ENCODE data around the gene NOP53. TPM values are rescaled to one million over a fixed set of nuclear protein-coding genes. Genes with fewer than 3 reads are reported as not detected.
"Not testable (repeated sequence)": the region's sequence is repeated elsewhere in the genome, so short reads cannot be mapped to it uniquely, and the experiment has no call there.

The NOP53 gene
- total and polyA plus RNA-seq, 2 of the 4 experiments (the other 2 are of a cell fraction): 59.5 to 83.2 TPM

GRCh38 chr19:47769534-47769933 lies 24.2 kb downstream of the NOP53 start:
- no peak for TF ChIP-seq CTCF (conservative IDR thresholded peaks at IDR 0.05; ENCODE audit: low read depth, low read length)
- no peak for TF ChIP-seq RFX5 (IDR thresholded peaks at IDR 0.05; ENCODE audit: low read depth, low read length)
- no peak for TF ChIP-seq USF2 (IDR thresholded peaks at IDR 0.05; ENCODE audit: low read depth, low read length)
- intact Hi-C loops (cut with micrococcal nuclease): no loop called here
- H3K14ac ChIP-seq (replicated peaks; ENCODE audit: low read depth, low read length): no peak overlapping the region
- ATAC-seq (ENCODE audit: low read depth) (no peak), DNase-seq (no peak)
- peaks cover 9% of the 10 kb centered on the region for H3K27me3 ChIP-seq (ENCODE audit: control insufficient read depth, insufficient read depth, low read length)
- no peak overlapping the region for H4K8ac ChIP-seq (ENCODE audit: low read depth in 2 of 2, low read length in 2 of 2)
- H2BK15ac ChIP-seq (ENCODE audit: low read depth, low read length): no peak overlapping the region
- H2AK9ac ChIP-seq (replicated peaks; ENCODE audit: low read depth, low read length, poor library complexity): no peak overlapping the region
- H3K9ac ChIP-seq (ENCODE audit: low read depth, low read length): no peak overlapping the region
- no peak overlapping the region for H3K56ac ChIP-seq (ENCODE audit: extremely low read depth, insufficient read depth, low read length)
- H3K36me3 ChIP-seq (ENCODE audit: control insufficient read depth, insufficient read depth, low read length): no peaks in the 10 kb centered on the region
- no peak overlapping the region for H2AK5ac ChIP-seq (ENCODE audit: low read depth, low read length)
- BruUV-seq (replicated peaks): no TSS peak
- H3K4me3 ChIP-seq (ENCODE audit: insufficient read depth, low read depth, low read length): no peak overlapping the region
- H4K20me1 ChIP-seq (ENCODE audit: insufficient read depth, low read length): no peaks in the 10 kb centered on the region
- no peak overlapping the region for H3K23ac ChIP-seq (ENCODE audit: low read depth, low read length)
- in situ Hi-C loops (cut with MboI; ENCODE audit: low sequenced_read_pairs): no loop called here
- ChIA-PET CTCF (no interaction called here), POLR2A (ENCODE audit: unreplicated experiment) (no interaction called here)
- H2AFZ ChIP-seq (replicated peaks; ENCODE audit: low read length, poor library complexity): no peak overlapping the region
- no peak overlapping the region for H4K5ac ChIP-seq (ENCODE audit: low read depth, low read length)
- no peak overlapping the region for H3K18ac ChIP-seq (ENCODE audit: low read depth, low read length)
- no peak overlapping the region for H2BK20ac ChIP-seq (ENCODE audit: low read depth, low read length)
- no peak overlapping the region for H2BK120ac ChIP-seq (ENCODE audit: low read depth, low read length)
- WGBS, 2 experiments (ENCODE audit: extremely low coverage in 2 of 2, insufficient read length in 1 of 2): 50% methylated on average over 2 of the region's 3 CpGs; no CpG with 5 or more reads in 1 of the 2 experiments
- no peaks in the 10 kb centered on the region for H3K4me1 ChIP-seq (ENCODE audit: control insufficient read depth, insufficient read depth, low read length)
- H3K9me3 ChIP-seq (ENCODE audit: control insufficient read depth, insufficient read depth, low read length): no peaks in the 10 kb centered on the region
- no peak overlapping the region for H3K27ac ChIP-seq (ENCODE audit: insufficient read depth, low read length)
- H4K91ac ChIP-seq (ENCODE audit: insufficient read depth, low read depth, low read length): no peak overlapping the region
- H2BK5ac ChIP-seq (ENCODE audit: low read depth, low read length, poor library complexity, severe bottlenecking): no peak overlapping the region
- H3K9me1 ChIP-seq (ENCODE audit: insufficient read depth, low read length): no peaks in the 10 kb centered on the region; the same call in 1 of the 2 replicates
- no peak overlapping the region for H3K4me2 ChIP-seq (ENCODE audit: low read depth, low read length)
- H3K4ac ChIP-seq (ENCODE audit: low read depth, low read length): no peak overlapping the region
- H3K79me1 ChIP-seq (ENCODE audit: low read depth in 1 of 2, low read length in 2 of 2): no peaks in the 10 kb centered on the region
- dilution Hi-C loops (cut with HindIII; ENCODE audit: low sequenced_read_pairs, unreplicated experiment): no loop called here

GRCh38 chr19:47771291-47771690 lies 25.9 kb downstream of the NOP53 start:
- H4K20me1 ChIP-seq (ENCODE audit: insufficient read depth, low read length); H3K4me2 ChIP-seq (ENCODE audit: low read depth, low read length); H4K5ac ChIP-seq (ENCODE audit: low read depth, low read length); H3K27me3 ChIP-seq (ENCODE audit: control insufficient read depth, insufficient read depth, low read length); H4K8ac ChIP-seq (ENCODE audit: low read depth in 2 of 2, low read length in 2 of 2); H2BK20ac ChIP-seq (ENCODE audit: low read depth, low read length); H2BK5ac ChIP-seq (ENCODE audit: low read depth, low read length, poor library complexity, severe bottlenecking); BruUV-seq (replicated peaks); H3K4me3 ChIP-seq (ENCODE audit: insufficient read depth, low read depth, low read length); dilution Hi-C loops (cut with HindIII; ENCODE audit: low sequenced_read_pairs, unreplicated experiment); H3K14ac ChIP-seq (replicated peaks; ENCODE audit: low read depth, low read length); H2BK120ac ChIP-seq (ENCODE audit: low read depth, low read length); ATAC-seq (ENCODE audit: low read depth); H3K36me3 ChIP-seq (ENCODE audit: control insufficient read depth, insufficient read depth, low read length); H2AK5ac ChIP-seq (ENCODE audit: low read depth, low read length); H3K4ac ChIP-seq (ENCODE audit: low read depth, low read length); H3K23ac ChIP-seq (ENCODE audit: low read depth, low read length); H3K18ac ChIP-seq (ENCODE audit: low read depth, low read length); CTCF ChIA-PET; H3K56ac ChIP-seq (ENCODE audit: extremely low read depth, insufficient read depth, low read length); H2AK9ac ChIP-seq (replicated peaks; ENCODE audit: low read depth, low read length, poor library complexity); intact Hi-C loops (cut with micrococcal nuclease); H2AFZ ChIP-seq (replicated peaks; ENCODE audit: low read length, poor library complexity); H3K9me1 ChIP-seq (ENCODE audit: insufficient read depth, low read length); DNase-seq; POLR2A ChIA-PET (ENCODE audit: unreplicated experiment); H2BK15ac ChIP-seq (ENCODE audit: low read depth, low read length); H3K27ac ChIP-seq (ENCODE audit: insufficient read depth, low read length); H3K79me1 ChIP-seq (ENCODE audit: low read depth in 1 of 2, low read length in 2 of 2); H3K9ac ChIP-seq (ENCODE audit: low read depth, low read length); H4K91ac ChIP-seq (ENCODE audit: insufficient read depth, low read depth, low read length); H3K4me1 ChIP-seq (ENCODE audit: control insufficient read depth, insufficient read depth, low read length); H3K9me3 ChIP-seq (ENCODE audit: control insufficient read depth, insufficient read depth, low read length); in situ Hi-C loops (cut with MboI; ENCODE audit: low sequenced_read_pairs): not testable (repeated sequence)
- WGBS, 2 experiments (ENCODE audit: extremely low coverage in 2 of 2, insufficient read length in 1 of 2): 34% methylated on average over 3 of the region's 6 CpGs; no CpG with 5 or more reads in 1 of the 2 experiments

Data from IMR-90 (cell line).